HEK293 (cell line): ENCODE measurements around the gene ADRA2C.

Source experiments
- CTCF ChIA-PET: fragments of 350-600 bp; formaldehyde crosslinking; extraction: SDS; loops from one replicate; lab custom pipeline; 2021; ENCODE audit warnings: antibody characterized with exemption; lab: Yijun Ruan, JAX
- POLR2A ChIA-PET: fragments of 300-600 bp; formaldehyde crosslinking; extraction: SDS; loops from one replicate; lab custom pipeline; 2020; ENCODE audit warnings: antibody characterized with exemption, inconsistent platforms; lab: Yijun Ruan, JAX
- H3K27ac ChIP-seq: fragments of 200-500 bp; sonication (Bioruptor generic); 2 replicates; pipeline ENCODE4 v1.5.1; 2014; ENCODE audit warnings: low read depth, low read length, control low read depth, inconsistent platforms; ENCODE audit errors: extremely low read depth
- H3K36me3 ChIP-seq, 2 experiments: fragments of 200-500 bp in 1 of 2; sonication (Bioruptor generic) in 1 of 2; 1 replicate in 1 of 2; 2 replicates in 1 of 2; pipeline ENCODE4 v1.5.1; 2014 to 2017; ENCODE audit warnings: inconsistent platforms in 2 of 2, low read length in 2 of 2; ENCODE audit not compliant: control insufficient read depth in 2 of 2, insufficient read depth in 1 of 2
- H3K4me1 ChIP-seq: fragments of 200-500 bp; sonication (Bioruptor generic); 2 replicates; pipeline ENCODE4 v1.5.1; 2014; ENCODE audit warnings: mild to moderate bottlenecking, low read length, inconsistent platforms; ENCODE audit not compliant: control insufficient read depth, insufficient read depth
- H3K4me3 ChIP-seq: 2 replicates; pipeline ENCODE4 v1.5.1; 2011; ENCODE audit warnings: low read depth, mild to moderate bottlenecking, control low read depth, low read length, moderate library complexity
- H3K9me3 ChIP-seq: fragments of 200-500 bp; sonication (Bioruptor generic); 2 replicates; pipeline ENCODE4 v1.5.1; 2014; ENCODE audit warnings: low read depth, low read length, inconsistent platforms; ENCODE audit not compliant: control insufficient read depth, insufficient read depth
- GFI1B ChIP-seq: fragments of 450-650 bp; formaldehyde crosslinking; IDR thresholded peaks from 2 replicates; pipeline ENCODE4 v1.5.1; 2016; ENCODE audit warnings: missing biosample characterization, missing genetic modification characterization
- ZBTB21 ChIP-seq: fragments of 450-650 bp; formaldehyde crosslinking; IDR thresholded peaks from 2 replicates; pipeline ENCODE4 v1.5.1; 2017; ENCODE audit warnings: missing biosample characterization, missing genetic modification characterization
- ZEB2 ChIP-seq: fragments of 450-650 bp; formaldehyde crosslinking; IDR thresholded peaks from 2 replicates; pipeline ENCODE4 v1.5.1; 2016; ENCODE audit warnings: missing biosample characterization, missing genetic modification characterization
- ZNF121 ChIP-seq: fragments of 450-650 bp; formaldehyde crosslinking; IDR thresholded peaks from 2 replicates; pipeline ENCODE4 v1.5.1; 2016; ENCODE audit warnings: missing biosample characterization, missing genetic modification characterization
- ZNF214 ChIP-seq: fragments of 450-650 bp; formaldehyde crosslinking; IDR thresholded peaks from 2 replicates; pipeline ENCODE4 v1.5.1; 2017; ENCODE audit warnings: missing biosample characterization, mild to moderate bottlenecking, missing genetic modification characterization, borderline replicate concordance
- ZNF529 ChIP-seq: fragments of 450-650 bp; formaldehyde crosslinking; IDR thresholded peaks from 2 replicates; pipeline ENCODE4 v1.5.1; 2017; ENCODE audit warnings: missing genetic modification characterization, missing biosample characterization; ENCODE audit not compliant: insufficient replicate concordance
- ZNF544 ChIP-seq: fragments of 450-650 bp; formaldehyde crosslinking; IDR thresholded peaks from 2 replicates; pipeline ENCODE4 v1.5.0; 2017; ENCODE audit warnings: missing biosample characterization, missing genetic modification characterization
- ZNF596 ChIP-seq: fragments of 450-650 bp; IDR thresholded peaks from 2 replicates; pipeline ENCODE4 v1.5.0; 2018; ENCODE audit warnings: missing biosample characterization, mild to moderate bottlenecking, missing genetic modification characterization, moderate library complexity
- ZNF664 ChIP-seq: fragments of 450-650 bp; formaldehyde crosslinking; IDR thresholded peaks from 2 replicates; pipeline ENCODE4 v1.5.1; 2016; ENCODE audit warnings: missing biosample characterization, missing genetic modification characterization
- ZNF768 ChIP-seq: fragments of 450-650 bp; formaldehyde crosslinking; IDR thresholded peaks from 2 replicates; pipeline ENCODE4 v1.5.1; 2018; ENCODE audit warnings: missing biosample characterization, mild to moderate bottlenecking, missing genetic modification characterization
- ZNF785 ChIP-seq: fragments of 450-650 bp; formaldehyde crosslinking; IDR thresholded peaks from 2 replicates; pipeline ENCODE4 v1.5.1; 2016; ENCODE audit warnings: missing biosample characterization, missing genetic modification characterization
- ZSCAN30 ChIP-seq: fragments of 450-650 bp; IDR thresholded peaks from 2 replicates; pipeline ENCODE4 v1.5.1; 2018; ENCODE audit warnings: missing biosample characterization, mild to moderate bottlenecking, missing genetic modification characterization, moderate library complexity
- TF ChIP-seq, protein P1 (sequence below): fragments of 450-650 bp; formaldehyde crosslinking; IDR thresholded peaks from 2 replicates; pipeline ENCODE4 v1.5.1; 2016; ENCODE audit warnings: missing biosample characterization, missing genetic modification characterization
- TF ChIP-seq, protein P2 (sequence below): fragments of 450-650 bp; formaldehyde crosslinking; IDR thresholded peaks from 2 replicates; pipeline ENCODE4 v1.5.1; 2016; ENCODE audit warnings: missing biosample characterization, missing genetic modification characterization
- TF ChIP-seq, protein P3 (sequence below): fragments of 450-650 bp; formaldehyde crosslinking; IDR thresholded peaks from 2 replicates; pipeline ENCODE4 v1.5.1; 2016; ENCODE audit warnings: missing biosample characterization, missing genetic modification characterization
- TF ChIP-seq, protein P4 (sequence below): fragments of 450-650 bp; formaldehyde crosslinking; IDR thresholded peaks from 2 replicates; pipeline ENCODE4 v1.5.1; 2016; ENCODE audit warnings: missing biosample characterization, missing genetic modification characterization

Gene ADRA2C

DNA sequence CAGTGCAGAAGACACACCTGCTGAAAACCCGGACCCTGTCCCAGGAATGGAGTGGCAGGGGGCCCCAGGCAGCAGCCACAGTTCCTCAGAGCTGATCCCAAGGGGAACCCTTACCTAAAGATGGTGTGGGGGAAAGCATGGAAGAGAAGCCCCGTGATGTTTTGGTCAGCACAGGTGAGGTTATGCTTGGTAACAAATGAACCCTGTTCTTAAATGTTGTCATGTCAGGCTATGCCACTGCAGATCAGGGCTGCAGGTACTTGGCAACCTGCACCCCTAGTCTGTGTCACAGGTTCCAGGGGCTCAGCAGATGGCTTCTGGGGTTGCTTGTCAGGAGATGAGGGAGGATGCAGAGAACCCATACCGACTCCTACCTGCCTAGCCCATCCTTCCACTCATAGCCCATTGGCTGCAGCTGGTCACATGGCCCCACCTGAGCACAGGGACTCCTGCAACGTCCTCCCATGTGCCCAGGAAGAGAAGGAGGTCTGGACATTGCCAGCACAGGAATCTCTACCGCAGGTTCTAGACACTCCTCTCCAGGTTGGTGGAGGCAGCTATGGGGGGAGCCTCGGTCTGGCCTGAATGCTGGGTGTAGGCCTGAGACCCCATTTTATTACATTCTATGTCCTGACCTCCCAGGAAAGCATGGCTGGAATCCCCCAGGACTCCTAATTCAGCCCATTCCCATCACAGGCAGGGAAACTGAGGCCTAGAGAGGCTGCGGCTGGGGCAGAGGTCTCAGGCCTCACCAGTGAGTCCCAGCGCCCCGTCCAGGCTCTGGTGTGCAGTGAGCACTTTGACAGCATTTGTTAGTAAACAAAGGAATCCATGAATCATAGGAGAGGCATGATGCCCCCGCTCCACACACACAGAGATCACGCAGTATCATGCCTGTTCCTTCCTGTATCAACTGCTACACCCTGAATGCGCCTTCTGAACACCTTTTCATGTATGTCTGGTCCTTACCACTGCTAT lies 51.1 kb downstream of the ADRA2C start:
- no peaks in the 10 kb centered on the region for H3K4me1 ChIP-seq
- no peaks in the 10 kb centered on the region for H3K9me3 ChIP-seq
- no peak overlapping the region for H3K4me3 ChIP-seq
- CTCF ChIA-PET: no interaction called here
- H3K36me3 ChIP-seq: no peaks in the 10 kb centered on the region
- POLR2A ChIA-PET: no interaction called here
- TF ChIP-seq GFI1B (tag by site-specific recombination) (no peak), ZNF768 (tag by site-specific recombination) (no peak), ZNF664 (no peak), ZBTB21 (tag by site-specific recombination) (no peak), ZEB2 (tag by site-specific recombination) (no peak), ZNF214 (no peak), ZNF785 (no peak), ZNF544 (tag by site-specific recombination) (no peak), ZNF529 (no peak), ZNF596 (tag by site-specific recombination) (no peak), ZSCAN30 (no peak), ZNF121 (tag by site-specific recombination) (no peak)
- TF ChIP-seq, protein P1, sequence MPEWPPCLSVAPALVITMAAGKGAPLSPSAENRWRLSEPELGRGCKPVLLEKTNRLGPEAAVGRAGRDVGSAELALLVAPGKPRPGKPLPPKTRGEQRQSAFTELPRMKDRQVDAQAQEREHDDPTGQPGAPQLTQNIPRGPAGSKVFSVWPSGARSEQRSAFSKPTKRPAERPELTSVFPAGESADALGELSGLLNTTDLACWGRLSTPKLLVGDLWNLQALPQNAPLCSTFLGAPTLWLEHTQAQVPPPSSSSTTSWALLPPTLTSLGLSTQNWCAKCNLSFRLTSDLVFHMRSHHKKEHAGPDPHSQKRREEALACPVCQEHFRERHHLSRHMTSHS (tag by site-specific recombination): no peak
- TF ChIP-seq, protein P2, sequence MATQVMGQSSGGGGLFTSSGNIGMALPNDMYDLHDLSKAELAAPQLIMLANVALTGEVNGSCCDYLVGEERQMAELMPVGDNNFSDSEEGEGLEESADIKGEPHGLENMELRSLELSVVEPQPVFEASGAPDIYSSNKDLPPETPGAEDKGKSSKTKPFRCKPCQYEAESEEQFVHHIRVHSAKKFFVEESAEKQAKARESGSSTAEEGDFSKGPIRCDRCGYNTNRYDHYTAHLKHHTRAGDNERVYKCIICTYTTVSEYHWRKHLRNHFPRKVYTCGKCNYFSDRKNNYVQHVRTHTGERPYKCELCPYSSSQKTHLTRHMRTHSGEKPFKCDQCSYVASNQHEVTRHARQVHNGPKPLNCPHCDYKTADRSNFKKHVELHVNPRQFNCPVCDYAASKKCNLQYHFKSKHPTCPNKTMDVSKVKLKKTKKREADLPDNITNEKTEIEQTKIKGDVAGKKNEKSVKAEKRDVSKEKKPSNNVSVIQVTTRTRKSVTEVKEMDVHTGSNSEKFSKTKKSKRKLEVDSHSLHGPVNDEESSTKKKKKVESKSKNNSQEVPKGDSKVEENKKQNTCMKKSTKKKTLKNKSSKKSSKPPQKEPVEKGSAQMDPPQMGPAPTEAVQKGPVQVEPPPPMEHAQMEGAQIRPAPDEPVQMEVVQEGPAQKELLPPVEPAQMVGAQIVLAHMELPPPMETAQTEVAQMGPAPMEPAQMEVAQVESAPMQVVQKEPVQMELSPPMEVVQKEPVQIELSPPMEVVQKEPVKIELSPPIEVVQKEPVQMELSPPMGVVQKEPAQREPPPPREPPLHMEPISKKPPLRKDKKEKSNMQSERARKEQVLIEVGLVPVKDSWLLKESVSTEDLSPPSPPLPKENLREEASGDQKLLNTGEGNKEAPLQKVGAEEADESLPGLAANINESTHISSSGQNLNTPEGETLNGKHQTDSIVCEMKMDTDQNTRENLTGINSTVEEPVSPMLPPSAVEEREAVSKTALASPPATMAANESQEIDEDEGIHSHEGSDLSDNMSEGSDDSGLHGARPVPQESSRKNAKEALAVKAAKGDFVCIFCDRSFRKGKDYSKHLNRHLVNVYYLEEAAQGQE (tag by site-specific recombination): no peak
- TF ChIP-seq, protein P3, sequence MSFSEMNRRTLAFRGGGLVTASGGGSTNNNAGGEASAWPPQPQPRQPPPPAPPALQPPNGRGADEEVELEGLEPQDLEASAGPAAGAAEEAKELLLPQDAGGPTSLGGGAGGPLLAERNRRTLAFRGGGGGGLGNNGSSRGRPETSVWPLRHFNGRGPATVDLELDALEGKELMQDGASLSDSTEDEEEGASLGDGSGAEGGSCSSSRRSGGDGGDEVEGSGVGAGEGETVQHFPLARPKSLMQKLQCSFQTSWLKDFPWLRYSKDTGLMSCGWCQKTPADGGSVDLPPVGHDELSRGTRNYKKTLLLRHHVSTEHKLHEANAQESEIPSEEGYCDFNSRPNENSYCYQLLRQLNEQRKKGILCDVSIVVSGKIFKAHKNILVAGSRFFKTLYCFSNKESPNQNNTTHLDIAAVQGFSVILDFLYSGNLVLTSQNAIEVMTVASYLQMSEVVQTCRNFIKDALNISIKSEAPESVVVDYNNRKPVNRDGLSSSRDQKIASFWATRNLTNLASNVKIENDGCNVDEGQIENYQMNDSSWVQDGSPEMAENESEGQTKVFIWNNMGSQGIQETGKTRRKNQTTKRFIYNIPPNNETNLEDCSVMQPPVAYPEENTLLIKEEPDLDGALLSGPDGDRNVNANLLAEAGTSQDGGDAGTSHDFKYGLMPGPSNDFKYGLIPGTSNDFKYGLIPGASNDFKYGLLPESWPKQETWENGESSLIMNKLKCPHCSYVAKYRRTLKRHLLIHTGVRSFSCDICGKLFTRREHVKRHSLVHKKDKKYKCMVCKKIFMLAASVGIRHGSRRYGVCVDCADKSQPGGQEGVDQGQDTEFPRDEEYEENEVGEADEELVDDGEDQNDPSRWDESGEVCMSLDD (tag by site-specific recombination): no peak
- TF ChIP-seq, protein P4, sequence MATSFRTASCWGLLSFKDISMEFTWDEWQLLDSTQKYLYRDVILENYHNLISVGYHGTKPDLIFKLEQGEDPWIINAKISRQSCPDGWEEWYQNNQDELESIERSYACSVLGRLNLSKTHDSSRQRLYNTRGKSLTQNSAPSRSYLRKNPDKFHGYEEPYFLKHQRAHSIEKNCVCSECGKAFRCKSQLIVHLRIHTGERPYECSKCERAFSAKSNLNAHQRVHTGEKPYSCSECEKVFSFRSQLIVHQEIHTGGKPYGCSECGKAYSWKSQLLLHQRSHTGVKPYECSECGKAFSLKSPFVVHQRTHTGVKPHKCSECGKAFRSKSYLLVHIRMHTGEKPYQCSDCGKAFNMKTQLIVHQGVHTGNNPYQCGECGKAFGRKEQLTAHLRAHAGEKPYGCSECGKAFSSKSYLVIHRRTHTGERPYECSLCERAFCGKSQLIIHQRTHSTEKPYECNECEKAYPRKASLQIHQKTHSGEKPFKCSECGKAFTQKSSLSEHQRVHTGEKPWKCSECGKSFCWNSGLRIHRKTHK (tag by site-specific recombination): no peak
- no peak overlapping the region for H3K27ac ChIP-seq
